ENCODE measurements around the gene PCSK1.

DNA sequence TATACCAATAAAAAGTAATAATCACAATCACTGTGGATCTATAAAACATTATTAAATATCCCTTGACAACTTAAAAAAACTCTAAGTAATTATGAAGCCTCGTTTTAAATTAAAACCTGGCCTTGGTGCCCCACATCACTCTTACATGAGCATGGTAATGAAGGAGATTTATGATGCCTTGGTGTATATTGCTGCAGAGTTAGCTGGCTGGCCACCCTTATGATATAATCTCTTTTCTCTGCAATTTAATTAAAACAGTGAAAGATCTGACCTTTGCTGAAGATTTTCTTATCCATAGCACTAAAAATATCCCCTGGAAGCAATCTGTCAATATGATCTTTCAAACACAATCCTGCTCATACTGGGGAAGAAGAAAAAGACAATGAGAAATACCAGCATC lies 48.8 kb upstream of the PCSK1 start:
- TF ChIP-seq, protein P1, sequence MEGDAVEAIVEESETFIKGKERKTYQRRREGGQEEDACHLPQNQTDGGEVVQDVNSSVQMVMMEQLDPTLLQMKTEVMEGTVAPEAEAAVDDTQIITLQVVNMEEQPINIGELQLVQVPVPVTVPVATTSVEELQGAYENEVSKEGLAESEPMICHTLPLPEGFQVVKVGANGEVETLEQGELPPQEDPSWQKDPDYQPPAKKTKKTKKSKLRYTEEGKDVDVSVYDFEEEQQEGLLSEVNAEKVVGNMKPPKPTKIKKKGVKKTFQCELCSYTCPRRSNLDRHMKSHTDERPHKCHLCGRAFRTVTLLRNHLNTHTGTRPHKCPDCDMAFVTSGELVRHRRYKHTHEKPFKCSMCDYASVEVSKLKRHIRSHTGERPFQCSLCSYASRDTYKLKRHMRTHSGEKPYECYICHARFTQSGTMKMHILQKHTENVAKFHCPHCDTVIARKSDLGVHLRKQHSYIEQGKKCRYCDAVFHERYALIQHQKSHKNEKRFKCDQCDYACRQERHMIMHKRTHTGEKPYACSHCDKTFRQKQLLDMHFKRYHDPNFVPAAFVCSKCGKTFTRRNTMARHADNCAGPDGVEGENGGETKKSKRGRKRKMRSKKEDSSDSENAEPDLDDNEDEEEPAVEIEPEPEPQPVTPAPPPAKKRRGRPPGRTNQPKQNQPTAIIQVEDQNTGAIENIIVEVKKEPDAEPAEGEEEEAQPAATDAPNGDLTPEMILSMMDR (conservative IDR thresholded peaks at IDR 0.05; ENCODE audit: low read length): no peak
- no peak for TF ChIP-seq EZH2phosphoT487 (IDR thresholded peaks at IDR 0.05; ENCODE audit: borderline replicate concordance)

Data from Loucy (cell line).